PC-9 (cell line): ENCODE results near the gene NXNL1. TPM values are rescaled to one million over a fixed set of nuclear protein-coding genes. Genes with fewer than 3 reads are reported as not detected.
"Not testable (repeated sequence)": the region's sequence is repeated elsewhere in the genome, so short reads cannot be mapped to it uniquely, and the experiment has no call there.

Experiments used
- BruUV-seq: library from RNA; stranded (reverse); fragments of 400-500 nt; replicated peaks from 2 replicates; lab custom pipeline; 2021; lab: Mats Ljungman, UMichigan
- CTCF ChIA-PET: fragments of 300-600 bp; sonication (Branson Sonifier 250); formaldehyde crosslinking; loops from one replicate; lab custom pipeline; 2022; ENCODE audit warnings: antibody characterized with exemption; lab: Charles Lee
- POLR2A ChIA-PET: fragments of 300-600 bp; sonication (Branson Sonifier 250); formaldehyde crosslinking; loops from one replicate; lab custom pipeline; 2022; ENCODE audit warnings: antibody characterized with exemption; ENCODE audit not compliant: unreplicated experiment; lab: Charles Lee
- DNase-seq, 2 experiments: peaks; one replicate each; pipeline versions ENCODE4 v3.0.0 to v3.0.0-alpha.2; 2015 to 2022; ENCODE audit warnings: mixed read lengths in 1 of 2
- H2AFZ ChIP-seq: fragments of 200-600 bp; sonication (generic); 2 replicates; pipeline ENCODE4 v1.8.1; 2017; ENCODE audit warnings: antibody characterized with exemption
- H3F3A ChIP-seq: fragments of 200-600 bp; sonication (generic); 2 replicates; pipeline ENCODE4 v1.8.1; 2017; ENCODE audit warnings: antibody characterized with exemption, mild to moderate bottlenecking, low read depth; ENCODE audit not compliant: insufficient read depth
- H3K27ac ChIP-seq: fragments of 200-600 bp; sonication (generic); 2 replicates; pipeline ENCODE4 v1.6.1; 2016; ENCODE audit warnings: mixed run types
- H3K27me3 ChIP-seq: fragments of 200-600 bp; sonication (generic); 2 replicates; pipeline ENCODE4 v1.6.1; 2016; ENCODE audit warnings: low read depth, mixed run types; ENCODE audit not compliant: insufficient read depth
- H3K36me3 ChIP-seq: fragments of 200-600 bp; sonication (generic); 2 replicates; pipeline ENCODE4 v1.6.1; 2016; ENCODE audit warnings: low read depth, mixed run types
- H3K4me1 ChIP-seq: fragments of 200-600 bp; sonication (generic); replicated peaks from 2 replicates; pipeline ENCODE4 v1.6.1; 2016; ENCODE audit warnings: mixed run types; ENCODE audit not compliant: insufficient read depth
- H3K4me2 ChIP-seq: fragments of 200-600 bp; sonication (generic); 2 replicates; pipeline ENCODE4 v1.6.1; 2017; ENCODE audit warnings: mixed run types
- H3K4me3 ChIP-seq: fragments of 200-600 bp; sonication (generic); 2 replicates; pipeline ENCODE4 v1.6.1; 2016; ENCODE audit warnings: mixed run types
- H3K79me2 ChIP-seq: fragments of 200-600 bp; sonication (generic); 2 replicates; pipeline ENCODE4 v1.6.1; 2017; ENCODE audit warnings: low read depth, mixed run types
- H3K9me2 ChIP-seq: fragments of 200-600 bp; sonication (generic); 2 replicates; pipeline ENCODE4 v1.8.1; 2017; ENCODE audit warnings: mild to moderate bottlenecking; ENCODE audit not compliant: insufficient read depth
- H3K9me3 ChIP-seq: fragments of 200-600 bp; sonication (generic); 2 replicates; pipeline ENCODE4 v1.8.1; 2016; ENCODE audit warnings: low read depth; ENCODE audit not compliant: insufficient read depth
- H4K20me1 ChIP-seq: fragments of 200-600 bp; sonication (generic); 2 replicates; pipeline ENCODE4 v1.8.1; 2017; ENCODE audit not compliant: insufficient read depth
- EZH2 ChIP-seq: fragments of 200-600 bp; sonication (generic); IDR thresholded peaks from 2 replicates; pipeline ENCODE4 v1.8.0; 2017; ENCODE audit warnings: antibody characterized with exemption, low read depth
- intact Hi-C: fragments of 100-400 bp; cut with micrococcal nuclease; formaldehyde crosslinking; loops from one replicate; pipeline ENCODE4 v1.10.0; 2022; ENCODE audit not compliant: unreplicated experiment
- total RNA-seq: library from RNA; stranded (reverse); gene quantifications from 2 replicates; pipeline ENCODE4 v1.2.3, GENCODE V29; 2021
- TF ChIP-seq, protein P1 (sequence below): fragments of 200-600 bp; sonication (generic); conservative IDR thresholded peaks from 2 replicates; pipeline ENCODE4 v1.6.1; 2017; ENCODE audit warnings: mixed run types, antibody characterized with exemption, mild to moderate bottlenecking, moderate library complexity

NXNL1 gene
- total RNA-seq, 1 experiment from 2014 or later: not detected

DNA sequence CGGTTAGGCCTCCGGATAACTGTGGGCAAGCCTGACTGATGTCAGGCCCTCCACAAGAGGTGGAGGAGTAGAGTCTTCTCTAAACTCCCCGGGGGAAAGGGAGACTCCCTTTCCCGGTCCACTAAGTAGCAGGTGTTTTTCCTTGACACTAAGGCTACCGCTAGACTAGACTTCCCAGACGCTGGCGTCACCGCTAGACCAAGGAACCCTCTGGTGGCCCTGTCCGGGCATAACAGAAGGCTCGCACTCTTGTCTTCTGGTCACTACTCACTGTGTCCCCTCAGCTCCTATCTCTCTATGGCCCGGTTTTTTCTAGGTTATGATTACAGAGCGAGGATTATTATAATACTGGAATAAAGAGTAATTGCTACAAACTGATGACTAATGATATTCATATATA is 38.3 kb upstream of the NXNL1 start:
- H3K9me2 ChIP-seq, H3K4me1 ChIP-seq, H3K27ac ChIP-seq, POLR2A ChIA-PET, H3K4me2 ChIP-seq, CTCF ChIA-PET, H3K4me3 ChIP-seq, DNase-seq, H2AFZ ChIP-seq, intact Hi-C loops, H3K27me3 ChIP-seq, H3K36me3 ChIP-seq, H3K9me3 ChIP-seq, BruUV-seq: not testable (repeated sequence)
- peaks cover 69% of the 10 kb centered on the region for H4K20me1 ChIP-seq
- peaks cover 66% of the 10 kb centered on the region for H3F3A ChIP-seq
- TF ChIP-seq, protein P1, sequence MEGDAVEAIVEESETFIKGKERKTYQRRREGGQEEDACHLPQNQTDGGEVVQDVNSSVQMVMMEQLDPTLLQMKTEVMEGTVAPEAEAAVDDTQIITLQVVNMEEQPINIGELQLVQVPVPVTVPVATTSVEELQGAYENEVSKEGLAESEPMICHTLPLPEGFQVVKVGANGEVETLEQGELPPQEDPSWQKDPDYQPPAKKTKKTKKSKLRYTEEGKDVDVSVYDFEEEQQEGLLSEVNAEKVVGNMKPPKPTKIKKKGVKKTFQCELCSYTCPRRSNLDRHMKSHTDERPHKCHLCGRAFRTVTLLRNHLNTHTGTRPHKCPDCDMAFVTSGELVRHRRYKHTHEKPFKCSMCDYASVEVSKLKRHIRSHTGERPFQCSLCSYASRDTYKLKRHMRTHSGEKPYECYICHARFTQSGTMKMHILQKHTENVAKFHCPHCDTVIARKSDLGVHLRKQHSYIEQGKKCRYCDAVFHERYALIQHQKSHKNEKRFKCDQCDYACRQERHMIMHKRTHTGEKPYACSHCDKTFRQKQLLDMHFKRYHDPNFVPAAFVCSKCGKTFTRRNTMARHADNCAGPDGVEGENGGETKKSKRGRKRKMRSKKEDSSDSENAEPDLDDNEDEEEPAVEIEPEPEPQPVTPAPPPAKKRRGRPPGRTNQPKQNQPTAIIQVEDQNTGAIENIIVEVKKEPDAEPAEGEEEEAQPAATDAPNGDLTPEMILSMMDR: peak; percentile 26; the same call in 1 of the 2 replicates
- peaks cover 17% of the 10 kb centered on the region for H3K79me2 ChIP-seq

DNA sequence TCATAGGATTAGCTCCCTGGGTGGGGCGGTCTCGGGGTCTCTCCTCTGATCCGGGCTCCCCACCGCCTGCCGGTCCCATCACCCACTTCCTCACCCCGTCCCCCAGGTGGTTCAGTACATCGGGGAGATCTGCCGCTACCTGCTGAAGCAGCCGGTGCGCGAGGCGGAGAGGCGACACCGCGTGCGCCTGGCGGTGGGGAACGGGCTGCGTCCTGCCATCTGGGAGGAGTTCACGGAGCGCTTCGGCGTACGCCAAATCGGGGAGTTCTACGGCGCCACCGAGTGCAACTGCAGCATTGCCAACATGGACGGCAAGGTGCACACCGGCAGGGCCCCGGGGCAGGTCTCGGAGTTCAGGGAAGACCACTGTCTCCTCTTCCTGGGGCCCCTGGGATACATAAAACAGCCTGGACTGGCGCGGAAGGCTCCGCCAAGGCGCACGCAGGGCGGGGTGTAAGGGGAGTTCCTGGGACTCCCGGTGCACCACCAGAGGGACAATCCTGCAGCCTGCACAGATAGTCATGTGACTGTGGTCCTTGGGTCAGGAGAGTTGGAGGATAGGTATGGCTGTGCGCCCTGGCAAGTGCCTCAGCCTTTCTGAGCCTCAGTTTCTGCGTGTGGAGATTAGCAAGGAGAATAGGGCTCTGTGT is 36.5 kb upstream of the NXNL1 start:
- peaks cover 61% of the 10 kb centered on the region for H3F3A ChIP-seq
- CTCF ChIA-PET: interaction anchor here (1.9 kb wide), 1 partner anchor 24 kb away, joined by 7 read pairs; no protein-coding TSS in a partner anchor

DNA sequence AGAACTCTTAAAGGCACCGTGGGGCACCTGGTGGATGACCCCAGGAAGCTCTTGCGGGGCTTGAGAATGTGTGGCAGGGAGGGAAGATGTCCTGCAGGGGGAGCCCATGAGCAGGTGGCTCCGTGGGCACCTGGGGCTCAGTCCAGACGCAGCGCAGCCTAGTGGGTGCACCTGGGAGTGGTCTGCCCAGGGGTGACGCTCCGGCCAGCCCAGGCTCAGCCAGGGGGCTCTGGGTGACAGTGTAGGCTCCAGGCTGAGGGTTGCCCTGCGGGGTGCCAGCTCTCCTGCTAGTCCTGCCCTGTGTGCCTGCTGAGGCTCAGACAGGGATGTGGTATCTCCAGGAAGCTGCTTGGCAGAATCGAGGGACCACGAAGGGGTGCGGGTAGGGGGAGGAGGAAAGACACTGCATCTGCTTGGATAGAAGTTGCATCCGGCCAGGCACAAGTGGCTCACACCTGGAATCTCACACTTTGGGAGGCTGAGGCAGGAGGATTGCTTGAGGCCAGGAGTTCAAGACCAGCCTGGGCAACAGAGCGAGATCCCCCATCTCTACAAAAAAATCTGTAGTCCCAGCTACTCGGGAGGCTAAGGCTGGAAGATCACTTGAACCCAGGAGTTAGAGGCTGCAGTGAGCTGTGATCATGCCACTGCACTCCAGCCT is 35.7 kb upstream of the NXNL1 start:
- H3F3A ChIP-seq: peaks cover 62% of the 10 kb centered on the region; the same call in 1 of the 2 replicates
- no peak overlapping the region for H3K4me3 ChIP-seq
- intact Hi-C loops: no loop called here
- no peak overlapping the region for H3K4me2 ChIP-seq
- peak; percentile 63 to 70 for DNase-seq
- H3K9me3 ChIP-seq: no peaks in the 10 kb centered on the region
- H3K36me3 ChIP-seq: no peaks in the 10 kb centered on the region; the same call in 1 of the 2 replicates
- H3K9me2 ChIP-seq: no peaks in the 10 kb centered on the region
- CTCF ChIA-PET: interaction anchor here (0.6 to 1.9 kb wide), 5 partner anchors 23 to 278 kb away, joined by 4 to 7 read pairs (median 7); no protein-coding TSS in a partner anchor
- POLR2A ChIA-PET: no interaction called here
- H4K20me1 ChIP-seq: peaks cover 55% of the 10 kb centered on the region
- H3K27me3 ChIP-seq: no peaks in the 10 kb centered on the region
- H2AFZ ChIP-seq: no peak overlapping the region
- no peak overlapping the region for H3K27ac ChIP-seq
- no peaks in the 10 kb centered on the region for H3K4me1 ChIP-seq
- 0 out of 2 replicates have a peak, but pooled peaks cover 4% of the 10 kb centered on the region for H3K79me2 ChIP-seq
- BruUV-seq: no TSS peak
- TF ChIP-seq, protein P1: peak; percentile 96
- no peak for TF ChIP-seq EZH2

More for the DNA sequence above, 36.5 kb upstream of the NXNL1 start:
- no TSS peak for BruUV-seq
- Histone ChIP-seq H3K79me2 (peaks cover 5% of the 10 kb centered on the region; the same call in 1 of the 2 replicates), H3K4me1 (no peaks in the 10 kb centered on the region), H3K9me2 (no peaks in the 10 kb centered on the region), H3K4me3 (no peak overlapping the region), H3K27me3 (no peaks in the 10 kb centered on the region), H3K4me2 (no peak overlapping the region), H3K36me3 (no peaks in the 10 kb centered on the region; the same call in 1 of the 2 replicates), H3K9me3 (no peaks in the 10 kb centered on the region), H2AFZ (no peak overlapping the region), H4K20me1 (peaks cover 60% of the 10 kb centered on the region), H3K27ac (no peak overlapping the region)
- intact Hi-C loops: no loop called here
- TF ChIP-seq, protein P1: no peak
- no peak for TF ChIP-seq EZH2
- no peak for DNase-seq
- POLR2A ChIA-PET: no interaction called here
